Cardiac fibroblast (primary cell): ENCODE measurements around the gene IGSF10.

Experiments used
- DNase-seq, 2 donors: peaks; one replicate each; pipeline versions ENCODE4 v3.0.0 to v3.0.0-alpha.2; 2010; ENCODE audit warnings: low read depth in 2 of 2
- H3K4me3 ChIP-seq, 2 donors: replicated peaks in 1 of 2; 1 replicate in 1 of 2; 2 replicates in 1 of 2; pipeline ENCODE4 v1.5.1; 2011; ENCODE audit warnings: low read depth in 2 of 2, low read length in 2 of 2, mild to moderate bottlenecking in 2 of 2, moderate library complexity in 1 of 2
- CTCF ChIP-seq: IDR thresholded peaks from one replicate; pipeline ENCODE4 v1.5.1; 2011; ENCODE audit warnings: low read depth, mild to moderate bottlenecking, low read length, inconsistent platforms

The IGSF10 gene

GRCh38 chr3:151426341-151426657 is 34.6 kb downstream of the IGSF10 start:
- DNase-seq = no peak
- no peak overlapping the region for H3K4me3 ChIP-seq
- no peak for TF ChIP-seq CTCF

- H3K4me3 ChIP-seq = no peak overlapping the region
- TF ChIP-seq CTCF = peak; percentile 37
- DNase-seq = peak in 1 of 2 donors; percentile 22
These were observed 35.1 kb downstream of the IGSF10 start for GRCh38 chr3:151425627-151426340.

- no peak for TF ChIP-seq CTCF
- H3K4me3 ChIP-seq = no peak overlapping the region
- no peak for DNase-seq
These were observed 37.8 kb downstream of the IGSF10 start for GRCh38 chr3:151423091-151423490.

- no peak overlapping the region for H3K4me3 ChIP-seq
- TF ChIP-seq CTCF = no peak
- no peak for DNase-seq
These were observed 38.9 kb downstream of the IGSF10 start for GRCh38 chr3:151421938-151422337.

GRCh38 chr3:151419806-151420205 is 41.1 kb downstream of the IGSF10 start:
- TF ChIP-seq CTCF = no peak

GRCh38 chr3:151415289-151415688 is 45.6 kb downstream of the IGSF10 start:
- no peak overlapping the region for H3K4me3 ChIP-seq
- no peak for TF ChIP-seq CTCF
- no peak for DNase-seq

More at GRCh38 chr3:151419806-151420205, 41.1 kb downstream of the IGSF10 start:
- no peak for DNase-seq
- H3K4me3 ChIP-seq = no peak overlapping the region

- no peak overlapping the region for H3K4me3 ChIP-seq
- no peak for DNase-seq
- no peak for TF ChIP-seq CTCF
These were observed 47.9 kb downstream of the IGSF10 start for GRCh38 chr3:151412989-151413388.
